Lung (tissue), 12 donors: ENCODE results near the gene CAMK1D. TPM values are rescaled to one million over a fixed set of nuclear protein-coding genes. Genes with fewer than 3 reads are reported as not detected.

ENCODE experiments used
- ATAC-seq: fragments of 200-7000 bp; cut with Tn5 transposase; one replicate; pipeline ENCODE4 v1.9.1; 2020; ENCODE audit warnings: moderate number of reproducible peaks; ENCODE audit not compliant: insufficient read depth, low FRiP score
- DNase-seq, 3 donors: peaks; one replicate each; pipeline ENCODE4 v3.0.0-alpha.2; 2013 to 2017
- H3K27ac ChIP-seq, 2 donors: one replicate each; pipeline ENCODE4 v1.5.1; 2013; ENCODE audit warnings: mild to moderate bottlenecking in 2 of 2, moderate library complexity in 2 of 2, control low read depth in 1 of 2, inconsistent platforms in 1 of 2, low read depth in 1 of 2, low read length in 1 of 2
- H3K27me3 ChIP-seq, 3 donors: one replicate each; pipeline ENCODE4 v1.5.1; 2013; ENCODE audit warnings: low read length in 2 of 3; ENCODE audit not compliant: control insufficient read depth in 3 of 3, insufficient read depth in 3 of 3
- H3K36me3 ChIP-seq, 4 donors: one replicate each; pipeline ENCODE4 v1.5.1; 2013; ENCODE audit warnings: low read length in 4 of 4, mild to moderate bottlenecking in 1 of 4, moderate library complexity in 1 of 4; ENCODE audit not compliant: control insufficient read depth in 4 of 4, insufficient read depth in 4 of 4
- H3K4me1 ChIP-seq, 5 donors: one replicate each; pipeline ENCODE4 v1.5.1; 2013; ENCODE audit warnings: low read length in 5 of 5, mild to moderate bottlenecking in 2 of 5, moderate library complexity in 1 of 5; ENCODE audit not compliant: control insufficient read depth in 5 of 5, insufficient read depth in 5 of 5
- H3K4me3 ChIP-seq: one replicate; pipeline ENCODE4 v1.5.1; 2013; ENCODE audit warnings: mild to moderate bottlenecking, control low read depth, moderate library complexity
- H3K9ac ChIP-seq, 2 donors: one replicate each; pipeline ENCODE4 v1.5.1; 2013; ENCODE audit warnings: low read length in 2 of 2, control low read depth in 1 of 2; ENCODE audit not compliant: insufficient read depth in 1 of 2
- H3K9me3 ChIP-seq, 4 donors: one replicate each; pipeline ENCODE4 v1.5.1; 2013; ENCODE audit warnings: low read length in 3 of 4, mild to moderate bottlenecking in 1 of 4, moderate library complexity in 1 of 4; ENCODE audit not compliant: control insufficient read depth in 4 of 4, insufficient read depth in 3 of 4
- CTCF ChIP-seq: IDR thresholded peaks from 2 replicates; pipeline ENCODE4 v1.5.1; 2012; ENCODE audit warnings: mild to moderate bottlenecking; ENCODE audit errors: control extremely low read depth, extremely low read depth
- WGBS, 2 donors: extraction: QIAGEN DNeasy Blood & Tissue Kit; methylation state at CpG; one replicate each; pipeline ENCODE4 v1.1.7; 2013; 5-methylcytosine and 5-hydroxymethylcytosine counted together
- polyA plus RNA-seq, 2 donors: library from polyadenylated mRNA; stranded (reverse); fragments of 200-250 nt; gene quantifications; one replicate each; pipeline ENCODE4 v1.2.1, GENCODE V29; 2013
- total RNA-seq, 2 donors: library from RNA; depleted of rRNA in 1 of 2; stranded (reverse); fragments of >200 nt in 1 of 2; gene quantifications; one replicate each; pipeline ENCODE4 v1.2.1, GENCODE V29; 2014 to 2021
- donor health status: control.
- donor health status: control.
- donor health status: Bipolar disorder and iron deficiency.
- donor health status: healthy.
- donor health status: DM: yes; HTN: yes; CAD: no.

CAMK1D gene
- total and polyA plus RNA-seq, 4 donors: 3.2 to 37.4 (median 7.0) TPM

DNA sequence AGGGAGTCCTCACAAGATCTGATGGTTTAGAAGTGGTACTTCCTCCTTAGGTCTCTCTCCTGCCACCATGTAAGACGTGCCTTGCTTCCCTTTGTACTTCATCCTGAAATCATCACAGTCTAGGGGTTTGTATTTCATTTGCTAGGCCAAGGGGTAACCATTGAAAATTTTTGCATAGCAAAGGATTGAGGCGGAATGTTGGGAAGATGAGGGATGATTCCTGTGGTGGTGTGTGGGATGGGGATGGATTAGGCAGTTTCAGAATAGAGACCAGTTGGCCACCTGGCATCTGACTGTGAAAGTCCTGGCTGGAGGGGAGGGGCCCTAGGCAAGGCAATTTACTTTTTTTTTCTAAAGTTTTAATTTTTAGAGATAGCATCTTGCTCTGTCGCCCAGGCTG is 222.9 kb downstream of the CAMK1D start:
- 80 to 86% methylated on average over 3 of the region's 3 CpGs for WGBS, 2 donors
- Histone ChIP-seq H3K9me3 (peaks cover 0 to 9% (median 0%) of the 10 kb centered on the region in 4 donors), H3K36me3 (no peaks in the 10 kb centered on the region), H3K4me3 (no peak overlapping the region), H3K4me1 (no peaks in the 10 kb centered on the region), H3K9ac (no peak overlapping the region), H3K27me3 (peaks cover 0 to 7% (median 5%) of the 10 kb centered on the region in 3 donors), H3K27ac (no peak overlapping the region)
- ATAC-seq (no peak), DNase-seq (no peak)
- no peak for TF ChIP-seq CTCF

DNA sequence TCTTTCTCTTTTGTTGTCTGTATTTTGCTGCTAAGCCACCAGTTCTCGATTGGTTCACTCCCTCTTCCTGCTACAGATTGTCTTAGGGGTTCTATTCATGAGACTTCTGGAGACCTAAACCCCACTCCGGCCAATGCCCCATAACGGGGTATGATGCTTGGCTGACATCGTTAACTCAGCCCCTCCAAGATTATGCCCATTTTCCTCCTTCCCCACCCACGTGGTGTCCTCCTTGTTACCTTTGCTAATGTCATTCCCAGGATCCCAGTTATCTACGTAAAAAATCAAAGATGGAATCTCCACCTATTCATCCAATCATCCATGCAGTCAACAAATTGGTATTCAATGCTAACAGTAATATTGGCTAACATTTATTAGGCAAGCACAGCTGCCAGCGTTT is 228.3 kb downstream of the CAMK1D start:
- H3K9me3 ChIP-seq: peaks cover 0 to 9% (median 0%) of the 10 kb centered on the region in 4 donors
- peaks cover 0 to 5% (median 0%) of the 10 kb centered on the region in 3 donors for H3K27me3 ChIP-seq
- no peaks in the 10 kb centered on the region for H3K4me1 ChIP-seq
- H3K27ac ChIP-seq: no peak overlapping the region
- DNase-seq (no peak), ATAC-seq (no peak)
- no peaks in the 10 kb centered on the region for H3K36me3 ChIP-seq
- no peak overlapping the region for H3K9ac ChIP-seq
- 92 to 96% methylated on average over 7 of the region's 7 CpGs for WGBS, 2 donors
- no peak for TF ChIP-seq CTCF
- H3K4me3 ChIP-seq: no peak overlapping the region

DNA sequence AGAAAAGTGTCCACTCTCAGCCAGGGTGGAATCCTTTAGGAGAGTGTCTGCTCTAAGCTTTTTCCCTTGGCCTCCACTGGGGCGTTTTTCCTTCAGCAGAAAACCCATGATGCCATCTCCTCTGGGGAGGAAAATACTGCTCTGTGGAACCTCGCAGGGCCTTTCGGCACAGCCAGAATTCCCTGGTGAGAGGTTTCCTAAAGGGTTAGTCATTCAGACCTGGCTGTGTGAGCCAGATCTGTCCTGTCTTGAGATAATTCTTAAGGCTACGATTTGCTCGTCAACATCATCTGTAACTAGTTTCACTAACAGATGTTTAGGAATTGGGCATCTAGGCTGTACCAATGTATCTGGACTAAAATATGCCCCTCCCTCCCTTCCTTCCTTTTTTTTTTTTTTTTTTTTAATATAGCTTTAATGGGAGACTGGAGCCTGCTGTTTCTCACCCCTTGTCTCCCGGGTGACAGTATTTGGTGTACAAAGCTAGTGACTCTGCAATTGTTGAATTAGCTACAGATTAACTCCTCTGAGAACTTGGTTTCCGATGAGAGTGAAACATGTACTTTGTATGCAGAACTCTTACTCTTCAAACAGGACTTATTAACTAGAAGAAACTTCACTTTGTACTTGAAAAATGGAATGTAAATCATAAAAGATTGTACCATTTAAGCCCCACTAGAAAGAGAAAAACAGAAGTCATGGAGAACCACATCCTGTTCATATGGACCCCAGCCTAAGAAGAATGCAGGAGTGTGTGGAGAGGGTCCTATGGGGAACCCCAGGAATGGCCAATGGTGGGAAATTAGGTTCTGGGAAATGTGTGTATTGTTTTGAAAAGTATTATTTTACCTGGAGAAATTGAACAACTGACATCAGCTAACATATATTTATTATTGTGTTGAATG is 230.9 kb downstream of the CAMK1D start:
- no peak for ATAC-seq
- TF ChIP-seq CTCF: no peak
- no peak overlapping the region for H3K9ac ChIP-seq
- no peaks in the 10 kb centered on the region for H3K27me3 ChIP-seq
- no peak overlapping the region for H3K27ac ChIP-seq
- H3K36me3 ChIP-seq: no peaks in the 10 kb centered on the region
- peak in 2 of 3 donors; percentile 45 to 58 for DNase-seq
- no peak overlapping the region for H3K4me3 ChIP-seq
- 47 to 51% methylated on average over 7 of the region's 7 CpGs for WGBS, 2 donors
- peaks cover 0 to 9% (median 0%) of the 10 kb centered on the region in 4 donors for H3K9me3 ChIP-seq
- H3K4me1 ChIP-seq: no peaks in the 10 kb centered on the region
